ENCODE measurements around the gene MAN1C1.
"Not testable (repeated sequence)": the region's sequence is repeated elsewhere in the genome, so short reads cannot be mapped to it uniquely, and the experiment has no call there.

Gene MAN1C1

DNA sequence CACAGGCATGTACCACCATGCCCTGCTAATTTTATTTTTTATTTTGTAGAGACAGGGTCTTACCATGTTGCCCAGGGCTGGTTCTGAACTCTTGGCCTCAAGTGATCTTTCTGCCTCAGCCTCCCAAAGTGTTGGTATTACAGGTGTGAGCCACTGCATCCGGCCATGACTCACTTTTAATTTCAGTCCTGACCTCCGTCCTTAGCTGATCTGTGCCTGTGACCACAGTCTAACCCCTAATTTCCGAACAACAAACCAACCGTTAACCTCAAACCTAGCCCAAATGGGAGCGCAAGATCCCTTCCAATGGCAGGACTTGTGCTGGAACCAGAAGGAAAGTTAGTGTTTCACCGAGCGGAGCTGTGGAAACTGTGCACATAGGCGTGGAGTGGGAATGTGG is 29.3 kb upstream of the MAN1C1 start:
- no peaks in the 10 kb centered on the region for H3K79me2 ChIP-seq (ENCODE audit: control insufficient read depth, insufficient read depth, low read length, unreplicated experiment)
- H3K4me3 ChIP-seq (ENCODE audit: low read depth, low read length), result no peak overlapping the region
- no peaks in the 10 kb centered on the region for H3K36me3 ChIP-seq (ENCODE audit: insufficient read depth, low read length)
- no peak overlapping the region for H3K27ac ChIP-seq (ENCODE audit: low read depth, low read length)
- no peaks in the 10 kb centered on the region for H3K27me3 ChIP-seq (ENCODE audit: insufficient read depth, low read length)
- peaks cover 4% of the 10 kb centered on the region for H3K4me1 ChIP-seq (ENCODE audit: control insufficient read depth, insufficient read depth, low read length, unreplicated experiment)
- no peak overlapping the region for H2AFZ ChIP-seq (ENCODE audit: low read length, unreplicated experiment)

- H3K27me3 ChIP-seq (ENCODE audit: insufficient read depth, low read length); H3K36me3 ChIP-seq (ENCODE audit: insufficient read depth, low read length); H3K4me3 ChIP-seq (ENCODE audit: low read depth, low read length); H3K79me2 ChIP-seq (ENCODE audit: control insufficient read depth, insufficient read depth, low read length, unreplicated experiment); H2AFZ ChIP-seq (ENCODE audit: low read length, unreplicated experiment); H3K27ac ChIP-seq (ENCODE audit: low read depth, low read length); H3K4me1 ChIP-seq (ENCODE audit: control insufficient read depth, insufficient read depth, low read length, unreplicated experiment): not testable (repeated sequence)
Observed at GRCh38 chr1:25588224-25588623, 28.4 kb upstream of the MAN1C1 start.

- not testable (repeated sequence) for H3K36me3 ChIP-seq (ENCODE audit: insufficient read depth, low read length); H2AFZ ChIP-seq (ENCODE audit: low read length, unreplicated experiment); H3K27ac ChIP-seq (ENCODE audit: low read depth, low read length); H3K79me2 ChIP-seq (ENCODE audit: control insufficient read depth, insufficient read depth, low read length, unreplicated experiment); H3K27me3 ChIP-seq (ENCODE audit: insufficient read depth, low read length); H3K4me1 ChIP-seq (ENCODE audit: control insufficient read depth, insufficient read depth, low read length, unreplicated experiment); H3K4me3 ChIP-seq (ENCODE audit: low read depth, low read length)
Observed at GRCh38 chr1:25588786-25589185, 27.8 kb upstream of the MAN1C1 start.

DNA sequence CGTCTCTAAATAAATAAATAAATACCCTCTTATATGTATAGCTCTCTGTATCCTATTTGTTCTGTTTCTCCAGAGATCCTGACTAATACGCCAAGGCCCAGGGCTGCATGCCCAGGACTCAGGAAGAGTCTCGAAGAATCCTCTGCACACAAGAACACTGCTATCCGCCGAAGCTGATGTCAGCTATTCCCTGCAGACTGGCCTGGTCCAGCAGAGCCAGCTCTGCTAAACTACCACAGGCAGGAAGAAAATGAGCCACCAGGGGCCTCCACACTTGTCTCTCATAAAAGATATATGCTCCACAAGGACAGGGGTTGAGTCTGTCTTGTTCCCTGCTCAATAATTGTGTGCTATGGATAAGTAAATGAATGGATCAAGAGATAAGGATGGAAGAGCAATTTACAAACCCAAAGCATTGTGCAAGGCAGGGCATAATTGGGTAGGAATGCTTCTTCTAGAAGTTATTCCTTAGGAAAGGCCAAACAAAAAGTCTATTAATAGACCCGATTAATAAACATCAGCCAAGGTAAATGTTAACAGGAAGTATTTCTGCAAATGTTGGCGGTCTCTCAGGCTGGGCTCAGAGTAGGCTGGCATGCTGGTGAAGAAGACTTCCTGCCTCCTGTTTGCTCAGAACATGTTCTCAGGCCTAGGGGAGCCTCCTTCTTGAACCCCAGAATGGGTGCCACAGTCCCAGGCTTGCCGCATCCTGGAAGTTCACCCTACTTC is 26.3 kb upstream of the MAN1C1 start:
- H2AFZ ChIP-seq (ENCODE audit: low read length, unreplicated experiment), result no peak overlapping the region
- peaks cover 14% of the 10 kb centered on the region for H3K27me3 ChIP-seq (ENCODE audit: insufficient read depth, low read length)
- H3K27ac ChIP-seq (ENCODE audit: low read depth, low read length), result no peak overlapping the region
- H3K4me1 ChIP-seq (ENCODE audit: control insufficient read depth, insufficient read depth, low read length, unreplicated experiment), result no peaks in the 10 kb centered on the region
- no peaks in the 10 kb centered on the region for H3K79me2 ChIP-seq (ENCODE audit: control insufficient read depth, insufficient read depth, low read length, unreplicated experiment)
- no peak overlapping the region for H3K4me3 ChIP-seq (ENCODE audit: low read depth, low read length)
- no peaks in the 10 kb centered on the region for H3K36me3 ChIP-seq (ENCODE audit: insufficient read depth, low read length)

DNA sequence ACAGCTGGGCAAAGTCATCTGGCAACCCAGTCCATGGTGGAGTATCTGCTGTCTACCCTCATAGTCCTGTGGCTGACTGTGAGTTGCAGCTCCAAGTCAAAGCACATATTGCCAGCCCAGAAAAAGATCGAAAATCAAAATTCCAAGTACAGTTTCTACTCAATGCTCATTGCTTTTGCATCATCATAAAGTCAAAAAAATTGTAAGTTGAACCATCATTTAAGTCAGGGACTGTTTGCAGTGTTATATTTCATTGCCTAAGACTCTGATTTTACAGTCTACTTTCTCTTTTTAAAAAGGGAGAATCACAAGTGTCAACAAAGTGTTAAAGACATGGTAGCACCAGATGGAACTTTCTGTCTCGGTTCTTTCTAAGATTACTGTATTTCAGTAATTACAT is 22.7 kb upstream of the MAN1C1 start:
- H3K79me2 ChIP-seq (ENCODE audit: control insufficient read depth, insufficient read depth, low read length, unreplicated experiment), result no peaks in the 10 kb centered on the region
- H3K36me3 ChIP-seq (ENCODE audit: insufficient read depth, low read length), result no peaks in the 10 kb centered on the region
- no peak overlapping the region for H3K27ac ChIP-seq (ENCODE audit: low read depth, low read length)
- no peak overlapping the region for H3K4me3 ChIP-seq (ENCODE audit: low read depth, low read length)
- H2AFZ ChIP-seq (ENCODE audit: low read length, unreplicated experiment), result no peak overlapping the region
- peaks cover 17% of the 10 kb centered on the region for H3K27me3 ChIP-seq (ENCODE audit: insufficient read depth, low read length)
- no peaks in the 10 kb centered on the region for H3K4me1 ChIP-seq (ENCODE audit: control insufficient read depth, insufficient read depth, low read length, unreplicated experiment)

DNA sequence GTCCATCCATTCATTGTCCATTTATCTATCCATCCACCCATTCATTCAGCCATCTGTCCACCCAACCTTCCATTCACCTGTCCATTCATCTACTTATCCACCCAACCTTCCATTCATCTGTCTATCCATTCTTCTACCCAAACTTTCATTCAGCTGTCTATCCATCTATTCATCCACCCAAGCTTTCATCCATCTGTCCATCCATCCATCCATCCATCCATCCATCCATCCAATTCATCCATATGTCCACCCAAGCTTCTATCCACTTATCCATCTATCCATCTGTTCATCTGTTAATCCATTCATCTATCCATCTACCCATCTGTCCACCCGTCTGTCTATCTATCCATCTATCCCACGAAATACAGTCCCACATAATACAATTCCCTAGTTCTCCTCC is 21.6 kb upstream of the MAN1C1 start:
- H3K4me1 ChIP-seq (ENCODE audit: control insufficient read depth, insufficient read depth, low read length, unreplicated experiment), result no peaks in the 10 kb centered on the region
- H3K36me3 ChIP-seq (ENCODE audit: insufficient read depth, low read length), result no peaks in the 10 kb centered on the region
- no peaks in the 10 kb centered on the region for H3K79me2 ChIP-seq (ENCODE audit: control insufficient read depth, insufficient read depth, low read length, unreplicated experiment)
- H3K27ac ChIP-seq (ENCODE audit: low read depth, low read length), result no peak overlapping the region
- H3K27me3 ChIP-seq (ENCODE audit: insufficient read depth, low read length), result peaks cover 17% of the 10 kb centered on the region
- no peak overlapping the region for H2AFZ ChIP-seq (ENCODE audit: low read length, unreplicated experiment)
- no peak overlapping the region for H3K4me3 ChIP-seq (ENCODE audit: low read depth, low read length)

- peaks cover 17% of the 10 kb centered on the region for H3K27me3 ChIP-seq (ENCODE audit: insufficient read depth, low read length)
- not testable (repeated sequence) for H3K36me3 ChIP-seq (ENCODE audit: insufficient read depth, low read length)
Observed at GRCh38 chr1:25596641-25597040, 19.9 kb upstream of the MAN1C1 start.

GRCh38 chr1:25598879-25599278 is 17.7 kb upstream of the MAN1C1 start:
- no peaks in the 10 kb centered on the region for H3K36me3 ChIP-seq (ENCODE audit: insufficient read depth, low read length)
- peaks cover 9% of the 10 kb centered on the region for H3K27me3 ChIP-seq (ENCODE audit: insufficient read depth, low read length)

More at GRCh38 chr1:25596641-25597040, 19.9 kb upstream of the MAN1C1 start:
- not testable (repeated sequence) for H3K4me3 ChIP-seq (ENCODE audit: low read depth, low read length); H3K27ac ChIP-seq (ENCODE audit: low read depth, low read length); H2AFZ ChIP-seq (ENCODE audit: low read length, unreplicated experiment); H3K4me1 ChIP-seq (ENCODE audit: control insufficient read depth, insufficient read depth, low read length, unreplicated experiment); H3K79me2 ChIP-seq (ENCODE audit: control insufficient read depth, insufficient read depth, low read length, unreplicated experiment)

GRCh38 chr1:25599969-25600610 is 16.5 kb upstream of the MAN1C1 start:
- H3K27me3 ChIP-seq (ENCODE audit: insufficient read depth, low read length), result peaks cover 7% of the 10 kb centered on the region
- no peaks in the 10 kb centered on the region for H3K4me1 ChIP-seq (ENCODE audit: control insufficient read depth, insufficient read depth, low read length, unreplicated experiment)
- no peak overlapping the region for H2AFZ ChIP-seq (ENCODE audit: low read length, unreplicated experiment)
- no peak overlapping the region for H3K27ac ChIP-seq (ENCODE audit: low read depth, low read length)
- no peaks in the 10 kb centered on the region for H3K79me2 ChIP-seq (ENCODE audit: control insufficient read depth, insufficient read depth, low read length, unreplicated experiment)
- no peaks in the 10 kb centered on the region for H3K36me3 ChIP-seq (ENCODE audit: insufficient read depth, low read length)
- H3K4me3 ChIP-seq (ENCODE audit: low read depth, low read length), result no peak overlapping the region

More at GRCh38 chr1:25598879-25599278, 17.7 kb upstream of the MAN1C1 start:
- H3K79me2 ChIP-seq (ENCODE audit: control insufficient read depth, insufficient read depth, low read length, unreplicated experiment), result no peaks in the 10 kb centered on the region
- H3K4me3 ChIP-seq (ENCODE audit: low read depth, low read length), result no peak overlapping the region
- H3K27ac ChIP-seq (ENCODE audit: low read depth, low read length), result no peak overlapping the region
- H2AFZ ChIP-seq (ENCODE audit: low read length, unreplicated experiment), result no peak overlapping the region
- no peaks in the 10 kb centered on the region for H3K4me1 ChIP-seq (ENCODE audit: control insufficient read depth, insufficient read depth, low read length, unreplicated experiment)

DNA sequence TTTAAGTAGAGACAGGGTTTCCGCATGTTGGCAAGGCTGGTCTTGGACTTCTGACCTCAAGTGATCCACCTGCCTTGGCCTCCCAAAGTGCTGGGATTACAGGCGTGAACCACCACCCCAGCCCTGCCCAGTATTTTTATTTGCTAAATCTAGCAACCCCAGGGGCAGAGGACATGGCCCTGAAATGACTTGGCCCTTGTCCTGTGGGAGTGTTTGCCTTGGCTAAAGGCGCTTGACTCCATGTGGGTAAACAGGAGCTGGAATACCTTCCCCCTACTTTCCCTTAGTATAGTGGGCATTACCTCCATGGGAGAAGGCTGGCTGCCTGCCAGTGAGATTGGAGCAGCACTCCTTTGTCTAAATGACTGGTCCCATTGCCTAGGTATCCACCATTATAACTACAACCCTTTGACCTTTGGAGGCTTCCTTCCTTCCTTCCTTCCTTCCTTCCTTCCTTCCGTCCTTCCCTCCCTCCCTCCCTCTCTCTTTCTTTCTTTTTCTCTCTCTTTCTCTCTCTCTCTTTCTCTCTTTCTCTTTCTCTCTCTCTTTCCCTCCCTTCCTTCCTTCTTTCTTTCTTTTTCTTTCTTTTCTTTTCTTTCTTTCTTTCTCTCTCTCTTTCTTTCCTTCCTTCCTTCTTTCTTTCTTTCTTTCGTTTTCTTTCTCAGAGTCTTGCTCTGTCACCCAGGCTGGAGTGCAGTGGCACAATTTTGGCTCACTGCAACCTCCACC is 15.5 kb upstream of the MAN1C1 start:
- not testable (repeated sequence) for H3K27ac ChIP-seq (ENCODE audit: low read depth, low read length); H3K4me1 ChIP-seq (ENCODE audit: control insufficient read depth, insufficient read depth, low read length, unreplicated experiment); H3K36me3 ChIP-seq (ENCODE audit: insufficient read depth, low read length); H2AFZ ChIP-seq (ENCODE audit: low read length, unreplicated experiment); H3K79me2 ChIP-seq (ENCODE audit: control insufficient read depth, insufficient read depth, low read length, unreplicated experiment); H3K4me3 ChIP-seq (ENCODE audit: low read depth, low read length)
- H3K27me3 ChIP-seq (ENCODE audit: insufficient read depth, low read length), result peaks cover 11% of the 10 kb centered on the region

All from ACC112 (cell line).